ENCODE results near the gene RRH.
"Not testable (repeated sequence)": the region's sequence is repeated elsewhere in the genome, so short reads cannot be mapped to it uniquely, and the experiment has no call there.

Gene RRH

DNA sequence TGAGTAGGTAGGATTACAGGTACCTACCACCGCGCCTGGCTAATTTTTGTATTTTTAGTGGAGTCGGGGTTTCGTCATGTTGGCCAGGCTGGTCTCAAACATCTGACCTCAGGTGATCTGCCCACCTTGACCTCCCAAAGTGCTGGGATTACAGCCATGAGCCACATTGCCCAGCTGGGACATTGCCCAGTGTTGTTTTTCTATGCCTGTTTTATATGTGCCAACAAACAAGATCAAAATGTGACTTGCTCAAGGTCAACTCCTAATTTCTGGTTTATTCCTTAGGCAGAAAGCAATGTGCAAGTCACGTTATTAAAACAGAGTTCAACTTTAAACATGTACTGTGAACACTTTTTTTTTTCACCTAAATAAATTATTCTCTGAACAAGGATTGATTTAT is 22.8 kb downstream of the RRH start:
- no peaks in the 10 kb centered on the region for H3K9me3 ChIP-seq (ENCODE audit: insufficient read depth, low read length, severe bottlenecking)
- H3K36me3 ChIP-seq (ENCODE audit: insufficient read depth, low read length): no peaks in the 10 kb centered on the region
- no peaks in the 10 kb centered on the region for H3K79me2 ChIP-seq (ENCODE audit: insufficient read depth, low read length)
- DNase-seq (no peak), ATAC-seq (ENCODE audit: insufficient read depth, low read depth) (no peak)
- H3K4me3 ChIP-seq (ENCODE audit: low read depth in 1 of 2, low read length in 2 of 2): no peak overlapping the region
- H3K27ac ChIP-seq (ENCODE audit: low read length): no peak overlapping the region
- TF ChIP-seq, protein P1, sequence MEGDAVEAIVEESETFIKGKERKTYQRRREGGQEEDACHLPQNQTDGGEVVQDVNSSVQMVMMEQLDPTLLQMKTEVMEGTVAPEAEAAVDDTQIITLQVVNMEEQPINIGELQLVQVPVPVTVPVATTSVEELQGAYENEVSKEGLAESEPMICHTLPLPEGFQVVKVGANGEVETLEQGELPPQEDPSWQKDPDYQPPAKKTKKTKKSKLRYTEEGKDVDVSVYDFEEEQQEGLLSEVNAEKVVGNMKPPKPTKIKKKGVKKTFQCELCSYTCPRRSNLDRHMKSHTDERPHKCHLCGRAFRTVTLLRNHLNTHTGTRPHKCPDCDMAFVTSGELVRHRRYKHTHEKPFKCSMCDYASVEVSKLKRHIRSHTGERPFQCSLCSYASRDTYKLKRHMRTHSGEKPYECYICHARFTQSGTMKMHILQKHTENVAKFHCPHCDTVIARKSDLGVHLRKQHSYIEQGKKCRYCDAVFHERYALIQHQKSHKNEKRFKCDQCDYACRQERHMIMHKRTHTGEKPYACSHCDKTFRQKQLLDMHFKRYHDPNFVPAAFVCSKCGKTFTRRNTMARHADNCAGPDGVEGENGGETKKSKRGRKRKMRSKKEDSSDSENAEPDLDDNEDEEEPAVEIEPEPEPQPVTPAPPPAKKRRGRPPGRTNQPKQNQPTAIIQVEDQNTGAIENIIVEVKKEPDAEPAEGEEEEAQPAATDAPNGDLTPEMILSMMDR (IDR thresholded peaks at IDR 0.05; ENCODE audit: borderline replicate concordance, extremely low read depth, low read length, poor library complexity, severe bottlenecking): no peak
- TF ChIP-seq EZH2 (IDR thresholded peaks at IDR 0.05; ENCODE audit: borderline replicate concordance, low read depth, low read length, severe bottlenecking): no peak
- H4K20me1 ChIP-seq (ENCODE audit: insufficient read depth, low read length): no peaks in the 10 kb centered on the region
- no peak overlapping the region for H3K9ac ChIP-seq (ENCODE audit: low read depth, low read length)
- no peaks in the 10 kb centered on the region for H3K4me1 ChIP-seq (ENCODE audit: insufficient read depth, low read length)
- no peak overlapping the region for H3K4me2 ChIP-seq (ENCODE audit: insufficient read depth, low read length)
- no peaks in the 10 kb centered on the region for H3K27me3 ChIP-seq (ENCODE audit: insufficient read depth, low read length, poor library complexity)
- H2AFZ ChIP-seq (ENCODE audit: low read depth, low read length): no peak overlapping the region

DNA sequence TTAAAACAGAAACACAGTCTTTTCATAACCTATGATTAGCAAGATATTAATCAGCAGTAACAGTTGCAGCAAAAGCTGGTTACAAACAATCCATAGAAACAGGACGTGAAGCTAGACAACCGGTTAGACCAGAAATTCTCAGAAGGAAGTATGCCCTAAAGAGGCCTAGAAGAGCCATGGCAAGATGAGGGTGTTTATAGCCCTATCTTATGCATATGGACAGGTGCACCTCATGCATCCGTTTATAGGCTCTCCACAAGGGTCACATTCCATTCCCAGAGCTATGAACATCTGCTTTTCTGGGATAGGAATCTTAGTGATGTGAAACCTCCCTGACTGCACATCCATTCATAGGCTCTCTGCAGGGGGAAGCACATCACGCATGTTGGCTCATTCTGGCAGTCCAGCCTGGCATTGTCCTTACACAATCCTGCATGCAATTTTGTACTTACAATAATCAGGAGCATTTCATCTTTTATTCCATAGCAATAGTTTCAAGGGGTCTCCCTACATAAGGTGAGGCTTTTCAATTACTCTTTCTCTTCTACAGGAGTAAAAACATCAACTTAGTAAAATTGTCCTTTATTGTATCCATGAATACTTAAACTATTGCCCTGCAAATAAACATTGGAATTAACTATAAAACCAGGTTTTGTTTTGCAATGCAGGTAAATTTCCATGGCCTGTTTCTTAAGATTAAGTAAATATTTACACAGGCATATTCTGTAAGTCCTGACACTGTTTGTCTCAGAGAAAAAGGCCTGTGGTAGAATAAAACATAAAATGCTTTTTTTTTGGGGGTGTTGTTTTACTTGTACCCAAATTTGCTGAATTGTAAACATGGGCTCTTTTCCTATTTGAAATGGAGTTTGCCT is 31.9 kb downstream of the RRH start:
- not testable (repeated sequence) for H3K27me3 ChIP-seq (ENCODE audit: insufficient read depth, low read length, poor library complexity); H3K27ac ChIP-seq (ENCODE audit: low read length); ATAC-seq (ENCODE audit: insufficient read depth, low read depth); H3K9ac ChIP-seq (ENCODE audit: low read depth, low read length); H3K4me3 ChIP-seq (ENCODE audit: low read depth in 1 of 2, low read length in 2 of 2); H2AFZ ChIP-seq (ENCODE audit: low read depth, low read length); H3K4me2 ChIP-seq (ENCODE audit: insufficient read depth, low read length); H3K36me3 ChIP-seq (ENCODE audit: insufficient read depth, low read length); H3K79me2 ChIP-seq (ENCODE audit: insufficient read depth, low read length); H3K4me1 ChIP-seq (ENCODE audit: insufficient read depth, low read length); DNase-seq; H4K20me1 ChIP-seq (ENCODE audit: insufficient read depth, low read length)
- H3K9me3 ChIP-seq (ENCODE audit: insufficient read depth, low read length, severe bottlenecking): peaks cover 10% of the 10 kb centered on the region

DNA sequence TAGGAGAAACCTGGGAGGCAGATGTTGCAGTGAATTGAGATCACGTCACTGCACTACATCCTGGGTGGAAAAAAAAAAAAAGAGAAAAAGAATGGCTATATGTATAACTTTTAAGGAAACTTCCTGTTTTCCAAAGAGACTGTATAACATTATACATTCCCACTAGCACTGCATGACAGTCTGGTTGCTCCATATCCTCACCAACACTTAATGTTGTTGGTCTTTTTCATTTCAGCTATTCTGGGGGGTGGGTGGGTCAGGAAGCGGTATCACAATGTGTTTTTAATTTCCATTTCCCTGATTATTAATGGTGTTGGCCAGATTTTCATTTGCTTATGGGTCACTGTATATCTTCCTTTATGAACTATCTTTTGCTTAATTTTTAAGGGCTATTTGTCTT is 33.5 kb downstream of the RRH start:
- Histone ChIP-seq H3K27ac (ENCODE audit: low read length) (no peak overlapping the region), H3K27me3 (ENCODE audit: insufficient read depth, low read length, poor library complexity) (no peaks in the 10 kb centered on the region), H2AFZ (ENCODE audit: low read depth, low read length) (no peak overlapping the region), H3K4me2 (ENCODE audit: insufficient read depth, low read length) (no peak overlapping the region), H3K36me3 (ENCODE audit: insufficient read depth, low read length) (no peaks in the 10 kb centered on the region), H4K20me1 (ENCODE audit: insufficient read depth, low read length) (no peaks in the 10 kb centered on the region), H3K9me3 (ENCODE audit: insufficient read depth, low read length, severe bottlenecking) (peaks cover 10% of the 10 kb centered on the region), H3K4me1 (ENCODE audit: insufficient read depth, low read length) (no peaks in the 10 kb centered on the region), H3K9ac (ENCODE audit: low read depth, low read length) (no peak overlapping the region), H3K4me3 (ENCODE audit: low read depth in 1 of 2, low read length in 2 of 2) (no peak overlapping the region), H3K79me2 (ENCODE audit: insufficient read depth, low read length) (no peaks in the 10 kb centered on the region)
- TF ChIP-seq, protein P1 (IDR thresholded peaks at IDR 0.05; ENCODE audit: borderline replicate concordance, extremely low read depth, low read length, poor library complexity, severe bottlenecking): no peak
- TF ChIP-seq EZH2 (IDR thresholded peaks at IDR 0.05; ENCODE audit: borderline replicate concordance, low read depth, low read length, severe bottlenecking): no peak
- no peak for ATAC-seq (ENCODE audit: insufficient read depth, low read depth)
- no peak for DNase-seq

DNA sequence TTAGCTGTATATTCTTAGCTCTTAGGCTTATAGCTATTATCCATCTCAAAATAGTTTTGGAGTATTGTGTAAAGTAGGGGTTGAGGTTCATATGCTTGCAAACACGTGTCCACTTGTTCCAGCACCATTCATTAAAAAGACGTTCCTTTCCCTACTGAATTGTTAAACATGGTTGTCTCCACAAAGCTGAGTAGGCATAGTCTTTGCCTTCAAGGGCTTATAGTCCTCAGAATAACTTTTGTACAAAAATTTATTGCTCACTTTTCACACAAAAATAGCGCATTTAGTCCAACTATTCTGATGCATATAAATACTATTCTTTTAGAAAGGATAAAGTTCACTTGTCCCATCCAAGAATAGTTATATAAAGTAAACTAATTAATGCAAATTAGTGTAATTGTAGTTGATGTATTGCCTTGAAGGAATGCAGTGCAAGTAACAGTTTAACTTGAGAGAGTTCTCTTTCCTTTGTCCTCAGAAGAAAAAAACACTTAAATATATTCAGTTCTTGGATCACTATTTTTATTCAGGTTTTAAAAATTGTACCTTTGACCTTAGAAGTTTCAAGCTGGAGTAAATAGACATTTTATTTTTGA is 34.2 kb downstream of the RRH start:
- no peaks in the 10 kb centered on the region for H3K4me1 ChIP-seq (ENCODE audit: insufficient read depth, low read length)
- no peak for TF ChIP-seq EZH2 (IDR thresholded peaks at IDR 0.05; ENCODE audit: borderline replicate concordance, low read depth, low read length, severe bottlenecking)
- TF ChIP-seq, protein P1 (IDR thresholded peaks at IDR 0.05; ENCODE audit: borderline replicate concordance, extremely low read depth, low read length, poor library complexity, severe bottlenecking): no peak
- peaks cover 10% of the 10 kb centered on the region for H3K9me3 ChIP-seq (ENCODE audit: insufficient read depth, low read length, severe bottlenecking)
- no peak overlapping the region for H3K27ac ChIP-seq (ENCODE audit: low read length)
- H2AFZ ChIP-seq (ENCODE audit: low read depth, low read length): no peak overlapping the region
- DNase-seq (no peak), ATAC-seq (ENCODE audit: insufficient read depth, low read depth) (no peak)
- no peak overlapping the region for H3K4me3 ChIP-seq (ENCODE audit: low read depth in 1 of 2, low read length in 2 of 2)
- no peaks in the 10 kb centered on the region for H3K27me3 ChIP-seq (ENCODE audit: insufficient read depth, low read length, poor library complexity)
- no peaks in the 10 kb centered on the region for H3K36me3 ChIP-seq (ENCODE audit: insufficient read depth, low read length)
- no peak overlapping the region for H3K4me2 ChIP-seq (ENCODE audit: insufficient read depth, low read length)
- no peaks in the 10 kb centered on the region for H4K20me1 ChIP-seq (ENCODE audit: insufficient read depth, low read length)
- H3K9ac ChIP-seq (ENCODE audit: low read depth, low read length): no peak overlapping the region
- no peaks in the 10 kb centered on the region for H3K79me2 ChIP-seq (ENCODE audit: insufficient read depth, low read length)
